Measurements from ENCODE around the gene ZNFX1. TPM values are rescaled to one million over a fixed set of nuclear protein-coding genes. Genes with fewer than 3 reads are reported as not detected.

Gene ZNFX1
- total and polyA plus RNA-seq, 9 of the 15 experiments (the other 6 are each of a cell fraction or from before 2014, with no cell fraction given) = 3.8 to 13.8 (median 10.3) TPM

- Histone ChIP-seq H3K79me2 (ENCODE audit: control insufficient read depth, insufficient read depth, low read length) (no peaks in the 10 kb centered on the region), H3K4me3 (no peak overlapping the region), H2AFZ (ENCODE audit: low read depth, low read length) (no peak overlapping the region), H3K9me3 (replicated peaks; ENCODE audit: control insufficient read depth, insufficient read depth, low read depth, low read length) (no peaks in the 10 kb centered on the region), H3K36me3 (ENCODE audit: control insufficient read depth, insufficient read depth, low read length) (peaks cover 82% of the 10 kb centered on the region), H3K9me1 (ENCODE audit: control insufficient read depth, insufficient read depth, low read length) (peaks cover 2% of the 10 kb centered on the region), H3K9ac (ENCODE audit: insufficient read depth in 1 of 2, low read depth in 2 of 2, low read length in 2 of 2) (no peak overlapping the region), H4K20me1 (replicated peaks; ENCODE audit: control insufficient read depth, insufficient read depth, low read length) (no peaks in the 10 kb centered on the region), H3K27ac (ENCODE audit: extremely low read depth, low read depth, low read length) (no peak overlapping the region), H3K4me1 (replicated peaks in 1 of 2; ENCODE audit: control insufficient read depth in 2 of 2, insufficient read depth in 2 of 2, low read length in 2 of 2) (no peaks in the 10 kb centered on the region), H3K27me3 (ENCODE audit: control insufficient read depth in 2 of 2, insufficient read depth in 2 of 2, low read length in 2 of 2) (no peaks in the 10 kb centered on the region), H3K4me2 (ENCODE audit: insufficient read depth, low read length) (no peak overlapping the region)
- 79% methylated on average over 6 of the region's 6 CpGs for WGBS (ENCODE audit: insufficient coverage, low coverage, missing lambda C conversion rate)
- DNase-seq (ENCODE audit: extremely low read depth in 1 of 4, low spot score in 3 of 4) (no peak), ATAC-seq (no peak), FAIRE-seq (no peak)
- in situ Hi-C loops (cut with MboI) (no loop called here), intact Hi-C loops (cut with micrococcal nuclease) (no loop called here)
- no TSS peak for BruUV-seq (replicated peaks)
- ChIA-PET CTCF (ENCODE audit: low intra/inter-chr PET ratio) (no interaction called here), POLR2A (interaction anchor here (0.7 kb wide), 1 partner anchor 49 kb away, joined by 3 read pairs; no protein-coding TSS in a partner anchor)
- TF ChIP-seq SIN3A (IDR thresholded peaks at IDR 0.05; ENCODE audit: borderline replicate concordance in 2 of 2, control insufficient read depth in 1 of 2, low read depth in 2 of 2, low read length in 2 of 2) (no peak), SP2 (IDR thresholded peaks at IDR 0.05; ENCODE audit: extremely low read depth, low read depth, low read length, poor library complexity, severe bottlenecking) (no peak), CHD1 (IDR thresholded peaks at IDR 0.05; ENCODE audit: low read length) (no peak), ZHX1 (conservative IDR thresholded peaks at IDR 0.05; ENCODE audit: low read length) (no peak), ZNF124 (CRISPR knock-in tag; IDR thresholded peaks at IDR 0.05) (no peak), JUN (IDR thresholded peaks at IDR 0.05; ENCODE audit: borderline replicate concordance, low read depth, low read length) (no peak), JUN (CRISPR knock-in tag; IDR thresholded peaks at IDR 0.05; ENCODE audit: borderline replicate concordance) (no peak), FOXA3 (CRISPR knock-in tag; conservative IDR thresholded peaks at IDR 0.05 in 1 of 2, IDR thresholded peaks at IDR 0.05 in 1 of 2) (no peak), USF1 (CRISPR knock-in tag; IDR thresholded peaks at IDR 0.05) (no peak), MLLT1 (IDR thresholded peaks at IDR 0.05) (no peak), STAT5B (CRISPR knock-in tag; IDR thresholded peaks at IDR 0.05) (no peak), RBM25 (IDR thresholded peaks at IDR 0.05; ENCODE audit: low read depth, low read length, severe bottlenecking) (no peak)
Observed at GRCh38 chr20:49256261-49256660, 21.6 kb downstream of the ZNFX1 start.
